Stomach (tissue), 9 donors: Measurements from ENCODE around the gene CFAP70. TPM values are rescaled to one million over a fixed set of nuclear protein-coding genes. Genes with fewer than 3 reads are reported as not detected.

ENCODE experiments used
- DNase-seq, 2 donors: peaks; one replicate each; pipeline versions ENCODE4 v3.0.0 to v3.0.0-alpha.2; 2013 to 2019
- H3K27ac ChIP-seq, 5 donors: fragments of 200-600 bp in 4 of 5; sonication (generic) in 4 of 5; one replicate each; pipeline ENCODE4 v1.5.1; 2013 to 2019; ENCODE audit warnings: mild to moderate bottlenecking in 1 of 5, moderate library complexity in 1 of 5
- H3K27me3 ChIP-seq, 3 donors: fragments of 200-600 bp; sonication (generic); one replicate each; pipeline ENCODE4 v1.5.1; 2017 to 2019; ENCODE audit warnings: mixed run types in 1 of 3
- H3K36me3 ChIP-seq, 4 donors: fragments of 200-600 bp; sonication (generic); 1 replicate in 3 of 4; 2 replicates in 1 of 4; pipeline ENCODE4 v1.5.1; 2016 to 2019
- H3K4me1 ChIP-seq, 4 donors: fragments of 200-600 bp; sonication (generic); one replicate each; pipeline ENCODE4 v1.5.1; 2016 to 2019
- H3K4me3 ChIP-seq, 4 donors: fragments of 200-600 bp; sonication (generic) in 3 of 4; one replicate each; pipeline ENCODE4 v1.5.1; 2016 to 2019; ENCODE audit warnings: mild to moderate bottlenecking in 1 of 4
- H3K9me3 ChIP-seq, 4 donors: fragments of 200-600 bp; sonication (generic); one replicate each; pipeline ENCODE4 v1.5.1; 2016 to 2019
- CTCF ChIP-seq, 7 experiments: fragments of 450-650 bp in 4 of 7; fragments of 200-600 bp in 3 of 7; sonication (generic) in 3 of 7; IDR thresholded peaks; one replicate each; pipeline ENCODE4 v1.5.1; 2016 to 2019; ENCODE audit warnings: antibody characterized with exemption in 7 of 7, control low read depth in 2 of 7, mild to moderate bottlenecking in 1 of 7
- EP300 ChIP-seq: sonication (generic); formaldehyde crosslinking; IDR thresholded peaks from one replicate; pipeline ENCODE4 v1.6.1; 2017; ENCODE audit warnings: antibody characterized with exemption
- POLR2A ChIP-seq, 4 donors: fragments of 450-650 bp; IDR thresholded peaks; one replicate each; pipeline ENCODE4 v1.6.1; 2016; ENCODE audit warnings: antibody characterized with exemption in 4 of 4, control low read depth in 2 of 4, mild to moderate bottlenecking in 1 of 4, moderate library complexity in 1 of 4
- POLR2AphosphoS5 ChIP-seq, 3 donors: sonication (generic); formaldehyde crosslinking; IDR thresholded peaks; one replicate each; pipeline ENCODE4 v1.6.1; 2016; ENCODE audit warnings: antibody characterized with exemption in 3 of 3
- WGBS, 5 donors: extraction: QIAGEN DNeasy Blood & Tissue Kit in 3 of 5; methylation state at CpG; one replicate each; pipeline versions ENCODE4 v1.1.5 to v1.1.7; 2013 to 2018; 5-methylcytosine and 5-hydroxymethylcytosine counted together
- intact Hi-C: fragments of 100-400 bp; cut with DNase I; formaldehyde crosslinking; loops from one replicate; pipeline ENCODE4 v1.15.1; 2023; ENCODE audit warnings: low total_unique reads
- polyA plus RNA-seq, 3 donors: library from polyadenylated mRNA; stranded (reverse); fragments of 200-250 nt; gene quantifications; one replicate each; pipeline ENCODE4 v1.2.3, GENCODE V29; 2013
- total RNA-seq, 5 donors: library from RNA; depleted of rRNA; stranded (reverse); fragments of >200 nt; gene quantifications; one replicate each; pipeline versions ENCODE4 v1.1.0 to v1.2.3, GENCODE V29; 2014 to 2016
- donor health status: healthy with polysubstance abuse.
- donor health status: Bipolar disorder and iron deficiency.
- donor health status: healthy.

The CFAP70 gene
- total and polyA plus RNA-seq, 8 donors, result 0.29 to 9.0 (median 2.0) TPM

- DNase-seq, result no peak
- no peaks in the 10 kb centered on the region for H3K9me3 ChIP-seq
- no peak overlapping the region for H3K27ac ChIP-seq
- 93 to 99% (median 94%) methylated on average over 4 of the region's 4 CpGs for WGBS, 5 donors
- no peak overlapping the region for H3K4me3 ChIP-seq
- intact Hi-C loops, result no loop called here
- H3K4me1 ChIP-seq, result no peaks in the 10 kb centered on the region
- TF ChIP-seq POLR2AphosphoS5 (IDR thresholded peaks at IDR 0.05) (no peak), CTCF (IDR thresholded peaks at IDR 0.05) (no peak), EP300 (no peak), POLR2A (IDR thresholded peaks at IDR 0.05) (no peak)
- peaks cover 11 to 94% (median 86%) of the 10 kb centered on the region in 4 donors for H3K36me3 ChIP-seq
- no peaks in the 10 kb centered on the region for H3K27me3 ChIP-seq
Measured at GRCh38 chr10:73368238-73368637, 9.6 kb upstream of the CFAP70 start.

GRCh38 chr10:73366381-73367298 lies 8.0 kb upstream of the CFAP70 start:
- Histone ChIP-seq H3K4me1 (no peaks in the 10 kb centered on the region), H3K27ac (no peak overlapping the region), H3K4me3 (no peak overlapping the region), H3K27me3 (no peaks in the 10 kb centered on the region), H3K36me3 (peaks cover 8 to 78% (median 70%) of the 10 kb centered on the region in 4 donors), H3K9me3 (no peaks in the 10 kb centered on the region)
- TF ChIP-seq EP300 (no peak), CTCF (IDR thresholded peaks at IDR 0.05) (no peak), POLR2A (IDR thresholded peaks at IDR 0.05) (no peak), POLR2AphosphoS5 (IDR thresholded peaks at IDR 0.05) (no peak)
- 86 to 92% (median 88%) methylated on average over 6 of the region's 6 CpGs for WGBS, 5 donors
- intact Hi-C loops, result no loop called here
- DNase-seq, result no peak

GRCh38 chr10:73364964-73365363 lies 6.3 kb upstream of the CFAP70 start:
- TF ChIP-seq CTCF (IDR thresholded peaks at IDR 0.05) (no peak), POLR2A (IDR thresholded peaks at IDR 0.05) (no peak), POLR2AphosphoS5 (IDR thresholded peaks at IDR 0.05) (no peak), EP300 (no peak)

GRCh38 chr10:73359492-73359891 lies 828 bp upstream of the CFAP70 start:
- Histone ChIP-seq H3K27ac (no peak overlapping the region), H3K27me3 (no peaks in the 10 kb centered on the region), H3K36me3 (peaks cover 0 to 11% (median 7%) of the 10 kb centered on the region in 4 donors), H3K9me3 (no peaks in the 10 kb centered on the region), H3K4me3 (no peak overlapping the region), H3K4me1 (peaks cover 5 to 15% (median 9%) of the 10 kb centered on the region in 4 donors)
- intact Hi-C loops, result no loop called here
- WGBS, 5 donors, result 73 to 77% (median 75%) methylated on average over 8 of the region's 8 CpGs
- TF ChIP-seq CTCF (IDR thresholded peaks at IDR 0.05), result no peak
- no peak for TF ChIP-seq EP300
- no peak for DNase-seq

More at GRCh38 chr10:73364964-73365363, 6.3 kb upstream of the CFAP70 start:
- Histone ChIP-seq H3K4me3 (no peak overlapping the region), H3K27ac (no peak overlapping the region), H3K4me1 (no peaks in the 10 kb centered on the region), H3K9me3 (no peaks in the 10 kb centered on the region), H3K36me3 (peaks cover 8 to 62% (median 53%) of the 10 kb centered on the region in 4 donors), H3K27me3 (no peaks in the 10 kb centered on the region)
- no peak for DNase-seq
- intact Hi-C loops, result no loop called here
- 95 to 100% (median 97%) methylated on average over 3 of the region's 3 CpGs for WGBS, 5 donors
